ENCODE measurements around the gene TRAPPC3L.

- TF ChIP-seq CTCF (IDR thresholded peaks at IDR 0.05 in 4 of 5, conservative IDR thresholded peaks at IDR 0.05 in 1 of 5) (no peak), POLR2A (IDR thresholded peaks at IDR 0.05) (no peak)
Observed at GRCh38 chr6:116553451-116553850, 8.0 kb upstream of the TRAPPC3L start, which contains the start of gene CALHM4.

Measured in gastrocnemius medialis (tissue), 4 donors.